Fibroblast of skin of left biceps (primary cell): ENCODE data around the gene IRF8.
"Not testable (repeated sequence)": the region's sequence is repeated elsewhere in the genome, so short reads cannot be mapped to it uniquely, and the experiment has no call there.

Source experiments
- DNase-seq, 2 experiments: peaks; one replicate each; pipeline ENCODE4 v3.0.0-alpha.2; 2013; ENCODE audit warnings: low read depth in 2 of 2

Gene IRF8

GRCh38 chr16:85935391-85935973 is 36.5 kb downstream of the IRF8 start:
- no peak for DNase-seq

GRCh38 chr16:85935974-85936760 is 37.2 kb downstream of the IRF8 start:
- no peak for DNase-seq

GRCh38 chr16:85936816-85937215 is 37.9 kb downstream of the IRF8 start:
- no peak for DNase-seq

- no peak for DNase-seq
Measured at GRCh38 chr16:85940214-85940613, 41.3 kb downstream of the IRF8 start.

GRCh38 chr16:85941863-85942644 is 43.1 kb downstream of the IRF8 start:
- no peak for DNase-seq

GRCh38 chr16:85942659-85943058 is 43.7 kb downstream of the IRF8 start:
- DNase-seq = not testable (repeated sequence)

- no peak for DNase-seq
Measured at GRCh38 chr16:85943711-85944110, 44.7 kb downstream of the IRF8 start.

GRCh38 chr16:85944572-85945423 is 45.8 kb downstream of the IRF8 start:
- DNase-seq = no peak

GRCh38 chr16:85945424-85945751 is 46.4 kb downstream of the IRF8 start:
- DNase-seq = no peak

- DNase-seq = no peak
Measured at GRCh38 chr16:85946541-85947124, 47.7 kb downstream of the IRF8 start.

- no peak for DNase-seq
Measured at GRCh38 chr16:85947230-85948137, 48.5 kb downstream of the IRF8 start.

- DNase-seq = no peak
Measured at GRCh38 chr16:85948138-85948509, 49.2 kb downstream of the IRF8 start.

- no peak for DNase-seq
Measured at GRCh38 chr16:85948616-85949265, 49.8 kb downstream of the IRF8 start.

- DNase-seq = no peak
Measured at GRCh38 chr16:85950136-85950918, 51.4 kb downstream of the IRF8 start.

- DNase-seq = no peak
Measured at GRCh38 chr16:85952197-85952596, 53.2 kb downstream of the IRF8 start.

GRCh38 chr16:85952811-85953210 is 53.8 kb downstream of the IRF8 start:
- DNase-seq = no peak

GRCh38 chr16:85954927-85955519 is 56.1 kb downstream of the IRF8 start:
- no peak for DNase-seq

GRCh38 chr16:85955566-85955965 is 56.6 kb downstream of the IRF8 start:
- DNase-seq = no peak

- DNase-seq = no peak
Measured at GRCh38 chr16:85956426-85956825, 57.5 kb downstream of the IRF8 start.
